Measurements from ENCODE around the gene ANKRD28.
A peak's percentile ranks its signal among the peaks of the same experiment; 100 is the strongest.

GRCh38 chr3:15630646-15631350 lies 167.0 kb downstream of the ANKRD28 start:
- no peak for TF ChIP-seq CTCF (IDR thresholded peaks at IDR 0.05)
- no peak for TF ChIP-seq TAF1 (IDR thresholded peaks at IDR 0.05; ENCODE audit: borderline replicate concordance, low read depth, low read length)
- no peak for TF ChIP-seq POLR2AphosphoS5 (IDR thresholded peaks at IDR 0.05; ENCODE audit: low read depth, low read length)
- peak; percentile 7 to 46; a peak in 1 of 4 replicates for TF ChIP-seq EP300 (IDR thresholded peaks at IDR 0.05; ENCODE audit: borderline replicate concordance in 1 of 2, low read depth in 1 of 2, low read length in 1 of 2)
- TF ChIP-seq GABPA (IDR thresholded peaks at IDR 0.05; ENCODE audit: low read depth), result no peak; the same call in 1 of the 2 replicates
- no peak for TF ChIP-seq EZH2phosphoT487 (IDR thresholded peaks at IDR 0.05; ENCODE audit: borderline replicate concordance, low read depth)
- no peak for TF ChIP-seq ZBTB33 (IDR thresholded peaks at IDR 0.05; ENCODE audit: borderline replicate concordance, low read depth)
- TF ChIP-seq USF1 (IDR thresholded peaks at IDR 0.05; ENCODE audit: borderline replicate concordance, low read depth), result no peak
- no peak for TF ChIP-seq YY1 (IDR thresholded peaks at IDR 0.05; ENCODE audit: low read depth)
- no peak for TF ChIP-seq SIN3A (IDR thresholded peaks at IDR 0.05; ENCODE audit: borderline replicate concordance, low read depth, low read length)
- no peak for TF ChIP-seq RAD21 (IDR thresholded peaks at IDR 0.05; ENCODE audit: low read length)
- TF ChIP-seq MAX (IDR thresholded peaks at IDR 0.05; ENCODE audit: low read depth), result no peak
- TF ChIP-seq SMC3 (IDR thresholded peaks at IDR 0.05; ENCODE audit: low read depth, low read length), result no peak
- TF ChIP-seq NRF1 (IDR thresholded peaks at IDR 0.05; ENCODE audit: low read depth, low read length), result no peak

Measured in SK-N-SH (cell line).